NCI-H748 (cell line): ENCODE measurements around the gene C5orf47.

Experiments
- DNase-seq: peaks from one replicate; lab custom pipeline; 2025; ENCODE audit not compliant: unreplicated experiment; lab: John Stamatoyannopoulos, UW

The C5orf47 gene

DNA sequence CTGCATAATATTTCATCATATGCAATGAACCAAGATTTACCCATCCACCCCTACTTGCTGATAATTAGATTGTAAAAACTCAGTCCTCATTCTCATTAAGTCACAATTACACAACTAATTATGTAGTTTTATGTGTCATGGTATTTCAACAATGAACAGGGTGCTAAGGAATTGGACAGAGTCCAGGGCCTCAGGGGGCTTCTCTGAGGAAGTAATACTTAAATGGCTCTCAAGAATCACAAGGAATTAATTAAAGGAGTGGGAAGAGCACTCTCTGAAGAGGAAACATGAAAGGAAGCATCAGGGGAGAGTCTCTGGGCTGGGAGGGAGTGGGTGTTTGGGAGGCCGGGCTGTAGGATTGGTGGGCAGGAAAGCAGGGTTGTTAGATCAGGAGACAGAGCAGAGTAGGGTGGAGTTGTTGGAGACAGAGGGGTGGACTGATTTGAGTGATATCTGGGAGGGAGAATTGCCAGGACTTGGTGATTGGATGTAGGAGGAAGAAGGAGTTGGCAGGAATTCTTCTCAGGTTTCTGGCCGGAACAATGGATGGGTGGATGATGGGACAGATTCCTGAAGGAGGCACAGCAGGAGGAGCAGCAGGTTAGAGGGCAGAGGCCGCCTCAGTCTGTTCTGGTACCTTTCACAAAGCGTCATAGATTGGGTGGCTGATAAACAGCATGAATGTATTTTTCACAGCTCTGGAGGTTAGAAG lies 33.6 kb downstream of the C5orf47 start:
- no peak for DNase-seq

DNA sequence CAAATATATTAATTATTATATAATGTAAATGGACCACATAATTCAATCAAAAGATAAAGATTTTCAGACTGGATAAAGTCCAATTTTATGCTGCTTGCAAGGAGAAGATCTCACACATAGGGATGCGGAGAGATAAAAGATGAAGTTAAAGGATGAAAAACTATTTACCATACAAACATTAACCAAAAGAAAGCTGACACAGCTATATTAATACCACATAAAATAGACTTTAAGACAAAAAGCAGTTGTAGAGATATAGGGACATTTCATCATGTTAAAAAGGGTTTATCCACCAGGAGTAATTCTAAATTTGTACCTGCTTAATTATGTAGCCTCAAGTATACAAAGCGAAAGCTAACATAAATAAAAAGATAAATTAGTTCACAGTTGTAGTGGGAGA lies 41.3 kb downstream of the C5orf47 start:
- no peak for DNase-seq

DNA sequence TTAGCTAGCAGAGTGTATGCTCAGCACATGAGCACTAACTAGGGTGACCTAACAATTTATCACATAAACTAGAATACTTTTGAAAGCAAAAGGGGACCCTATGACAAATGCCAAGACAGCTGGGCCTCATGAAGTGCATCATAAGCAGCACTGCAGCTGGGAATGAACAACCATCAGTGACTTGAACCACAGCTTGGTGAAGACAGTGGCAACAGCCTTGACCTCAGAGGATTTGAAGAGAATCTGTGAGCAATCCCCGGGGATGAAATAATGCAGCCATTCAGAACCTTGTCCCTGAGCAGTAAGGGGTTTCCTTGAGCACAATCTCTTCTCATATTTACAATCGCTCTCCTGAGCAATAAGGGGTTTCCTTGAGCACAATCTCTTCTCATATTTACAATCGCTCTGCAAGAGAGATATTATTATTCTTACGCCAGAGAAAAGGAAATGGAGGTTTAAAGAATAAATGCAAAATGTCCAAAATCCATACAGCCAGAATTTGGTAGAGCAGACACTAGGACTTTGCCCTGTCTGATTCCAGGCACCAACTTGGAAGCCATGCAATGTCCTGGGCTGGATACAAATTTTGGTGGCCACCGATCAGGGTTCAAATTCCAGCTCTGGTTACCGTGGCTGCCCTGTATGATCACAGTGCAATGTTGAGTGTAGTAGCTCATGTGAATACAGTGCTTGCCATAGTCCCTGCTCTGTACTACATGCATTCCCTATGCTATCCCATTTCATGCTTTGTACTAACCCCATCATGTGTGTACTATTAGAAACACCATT lies 55.7 kb downstream of the C5orf47 start:
- no peak for DNase-seq

DNA sequence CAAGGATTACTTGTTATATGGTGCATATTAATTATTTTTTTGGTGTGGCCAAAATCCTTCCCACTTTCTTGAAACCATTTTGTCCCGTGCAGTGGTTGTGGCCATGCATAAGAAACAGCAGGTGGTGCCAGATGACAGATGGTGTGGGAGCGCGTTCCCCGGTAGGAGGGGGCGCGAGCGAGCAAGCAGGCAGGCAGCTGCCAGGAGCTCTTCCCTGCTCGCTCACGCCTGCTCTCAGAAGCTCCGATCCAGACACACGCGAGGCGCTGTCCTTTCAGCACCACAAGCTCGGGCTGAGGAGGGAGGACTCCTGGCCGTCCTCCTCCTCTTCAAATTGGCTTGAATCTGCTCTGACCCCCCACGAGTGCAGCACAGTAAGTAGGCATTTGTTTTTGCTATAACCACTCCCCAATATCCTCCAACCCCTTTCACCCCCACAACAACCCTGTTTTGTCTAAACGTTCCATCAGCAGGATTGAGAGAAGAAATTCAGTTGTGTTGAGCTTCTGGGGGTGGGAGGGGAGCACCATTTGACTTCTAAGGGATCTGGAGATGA lies 56.6 kb downstream of the C5orf47 start, which contains the start of gene NSG2:
Gene NSG2 (plus strand): TSS at position 237 of the 556 bp plus-strand sequence. CDS start 1,050 bp downstream, outside the sequence.
- DNase-seq = peak; percentile 96

DNA sequence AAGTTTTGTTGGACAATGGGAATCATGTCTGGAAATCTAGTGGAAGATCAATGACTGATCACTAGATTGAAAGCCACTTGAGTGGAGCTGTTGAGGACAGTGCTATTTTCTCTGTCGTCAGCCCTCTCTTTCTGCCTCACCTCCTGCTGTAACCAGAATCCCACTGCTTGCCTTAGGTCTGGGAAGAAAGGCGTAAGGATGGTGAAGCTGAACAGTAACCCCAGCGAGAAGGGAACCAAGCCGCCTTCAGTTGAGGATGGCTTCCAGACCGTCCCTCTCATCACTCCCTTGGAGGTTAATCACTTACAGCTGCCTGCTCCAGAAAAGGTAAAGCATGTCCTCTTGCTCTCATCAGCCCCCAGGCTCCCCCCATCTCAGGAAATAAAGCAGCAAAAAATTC lies 57.6 kb downstream of the C5orf47 start:
- DNase-seq = peak; percentile 53

DNA sequence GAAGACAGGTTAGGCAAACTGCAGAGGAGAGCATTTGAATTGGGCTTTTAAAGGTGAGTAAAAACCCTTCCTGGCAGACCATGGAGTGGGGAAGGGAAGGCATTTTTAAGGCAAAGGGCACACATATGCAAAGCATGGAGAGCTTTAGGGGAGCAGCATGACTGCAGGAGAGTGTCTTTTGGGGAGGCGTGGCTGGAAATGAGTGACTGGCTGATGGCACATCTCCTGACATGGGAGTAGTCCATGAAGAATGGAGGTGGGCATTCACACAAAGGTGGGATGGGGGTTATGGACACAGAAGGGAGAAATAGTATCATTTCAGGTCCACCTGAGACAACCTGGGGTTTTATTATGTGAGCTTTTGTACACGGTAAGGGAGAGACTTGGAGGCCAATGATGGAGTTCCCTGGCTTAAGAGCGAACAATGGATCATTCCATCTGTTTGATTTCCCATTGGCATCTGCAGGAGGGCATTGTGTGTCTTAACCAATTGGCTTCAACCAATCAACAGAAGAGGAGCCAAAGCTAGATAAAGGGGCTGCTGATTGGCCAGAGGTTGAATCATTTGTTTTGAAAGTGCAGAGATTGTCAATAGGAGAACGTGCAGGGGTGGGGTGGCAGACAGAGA lies 58.6 kb downstream of the C5orf47 start:
- peak; percentile 92 for DNase-seq

DNA sequence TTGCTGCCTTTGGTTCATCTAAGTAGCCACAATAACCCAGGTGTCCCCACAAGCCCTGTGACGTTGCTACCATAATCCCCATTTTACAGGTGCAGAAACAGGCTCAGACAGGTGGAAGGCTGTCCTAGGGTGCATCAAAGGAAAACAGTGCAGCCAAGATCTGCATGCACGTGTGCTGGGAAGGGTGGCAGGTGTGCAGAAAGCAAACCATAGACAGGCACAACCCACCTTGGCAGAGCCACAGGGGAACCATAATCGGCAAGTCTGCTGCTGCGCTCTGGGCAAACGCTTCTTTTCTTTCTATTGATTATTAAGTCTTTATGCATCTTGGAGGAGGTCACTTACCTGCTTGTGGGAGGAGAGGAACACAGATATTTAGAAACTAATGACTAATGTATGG lies 63.7 kb downstream of the C5orf47 start:
- DNase-seq = no peak

DNA sequence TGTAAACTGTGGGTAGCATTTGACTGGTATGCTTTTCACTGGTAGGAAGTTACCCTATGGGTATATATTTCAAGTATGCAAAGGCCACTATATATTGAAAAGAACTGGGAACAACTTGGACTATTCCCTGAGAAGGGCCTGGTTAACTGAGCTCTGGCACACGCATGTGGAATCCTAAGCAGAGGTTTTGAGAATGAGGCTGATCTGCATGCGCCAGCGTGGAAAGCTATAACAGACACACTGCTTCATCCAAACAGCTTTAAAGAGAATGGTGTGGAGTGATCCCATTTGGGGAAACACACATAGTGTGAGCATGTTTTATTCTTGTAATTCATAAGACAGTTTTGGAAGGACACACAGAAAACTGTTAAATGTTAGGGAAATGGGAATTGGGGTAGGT lies 64.9 kb downstream of the C5orf47 start:
- DNase-seq = no peak
